Fibroblast of skin of right biceps (primary cell): ENCODE results near the gene NCAPD3.
"Not testable (repeated sequence)": the region's sequence is repeated elsewhere in the genome, so short reads cannot be mapped to it uniquely, and the experiment has no call there.

Experiments used
- DNase-seq: peaks from one replicate; pipeline ENCODE4 v3.0.0-alpha.2; 2013

Gene NCAPD3

GRCh38 chr11:134126217-134126822 is 97.4 kb downstream of the NCAPD3 start:
- peak; percentile 85 for DNase-seq

DNA sequence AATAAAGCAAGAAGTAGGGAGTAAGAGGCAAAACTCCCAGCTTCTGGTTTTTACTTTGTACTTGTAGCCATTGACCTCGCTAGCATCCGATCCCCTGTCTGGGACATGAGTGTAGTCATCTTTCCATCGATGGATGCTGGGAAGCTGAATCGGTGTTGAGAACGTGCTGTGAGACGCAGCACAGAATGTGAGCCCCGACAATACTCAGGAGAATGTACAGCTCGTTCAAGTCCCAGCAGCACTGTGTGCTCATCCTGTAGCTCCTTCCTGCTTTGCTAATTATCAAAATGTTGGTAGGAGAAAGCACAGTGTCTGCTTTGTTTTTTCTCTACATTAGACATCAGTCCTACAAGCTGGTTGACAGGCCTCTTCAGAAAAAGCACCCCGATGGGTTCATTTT is 98.3 kb downstream of the NCAPD3 start:
- DNase-seq: peak; percentile 9

DNA sequence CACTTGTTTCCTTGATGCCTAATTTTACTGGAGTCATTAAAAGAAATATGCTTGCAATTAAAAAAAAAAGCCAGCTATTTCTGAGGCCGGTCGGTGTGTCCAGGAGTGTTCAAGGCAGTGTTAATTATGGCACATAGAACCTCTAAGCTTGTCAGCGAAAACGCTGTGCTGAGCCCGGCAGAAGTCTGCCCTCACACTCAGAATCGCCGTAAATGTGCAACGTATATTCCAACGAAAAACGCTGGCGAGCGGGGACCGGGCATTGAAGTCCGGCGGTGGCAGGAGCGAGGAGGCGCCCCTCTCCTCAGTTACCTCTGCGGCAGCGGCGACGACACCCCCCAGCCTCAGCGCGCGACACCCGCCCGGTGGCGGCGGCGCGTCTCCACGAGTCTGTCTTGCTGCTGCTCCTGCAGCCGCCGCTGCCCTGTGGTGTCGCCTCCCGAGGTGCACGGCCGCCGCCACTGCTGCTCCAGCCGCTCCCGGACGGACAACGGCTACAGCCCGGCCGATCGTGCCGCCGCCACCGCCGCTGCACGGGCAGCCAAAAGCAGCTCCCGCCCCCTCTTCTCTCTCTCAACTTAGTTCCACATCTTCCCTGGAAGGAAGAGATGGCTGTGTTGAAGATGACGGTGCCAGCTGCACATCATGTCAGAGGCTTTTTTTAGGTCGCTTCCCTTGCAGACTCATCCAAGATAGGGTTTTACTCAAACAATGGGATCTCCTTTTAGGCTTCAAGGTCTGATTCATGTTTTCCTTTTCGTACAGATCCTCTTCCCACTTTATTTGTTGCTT is 98.9 kb downstream of the NCAPD3 start:
- peak; percentile 51 for DNase-seq

DNA sequence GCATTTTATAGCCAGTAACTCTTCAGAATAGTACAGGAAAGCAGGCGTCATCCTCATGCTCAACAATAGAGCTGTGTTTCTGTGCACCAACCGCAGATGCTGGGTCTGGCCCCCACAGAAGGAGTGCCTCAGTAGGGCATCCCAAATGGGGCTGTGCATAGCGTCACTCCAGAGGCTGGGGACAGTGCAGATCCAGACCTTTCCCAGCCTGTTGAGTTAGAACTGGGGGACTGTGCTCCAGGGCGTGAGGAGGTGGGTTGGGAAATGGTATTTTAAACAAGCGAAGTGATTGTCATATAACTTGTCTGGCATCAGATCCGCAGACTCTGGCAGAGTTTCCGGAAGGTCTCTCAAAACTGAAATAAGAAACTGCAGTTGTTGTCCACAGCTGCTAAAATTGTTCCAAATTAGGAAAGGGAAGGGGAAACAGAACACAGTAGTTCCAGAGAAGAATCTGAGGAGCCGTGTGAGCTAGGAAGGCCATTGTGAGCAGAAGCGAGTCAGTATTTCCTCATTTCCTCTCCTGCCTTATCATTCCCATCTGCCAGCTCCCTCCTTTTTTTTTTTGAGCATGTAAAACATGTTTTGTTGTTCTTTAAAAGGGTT is 102.7 kb downstream of the NCAPD3 start:
- DNase-seq: peak; percentile 51

- peak; percentile 77 for DNase-seq
Observed at GRCh38 chr11:134120143-134120850, 103.5 kb downstream of the NCAPD3 start.

DNA sequence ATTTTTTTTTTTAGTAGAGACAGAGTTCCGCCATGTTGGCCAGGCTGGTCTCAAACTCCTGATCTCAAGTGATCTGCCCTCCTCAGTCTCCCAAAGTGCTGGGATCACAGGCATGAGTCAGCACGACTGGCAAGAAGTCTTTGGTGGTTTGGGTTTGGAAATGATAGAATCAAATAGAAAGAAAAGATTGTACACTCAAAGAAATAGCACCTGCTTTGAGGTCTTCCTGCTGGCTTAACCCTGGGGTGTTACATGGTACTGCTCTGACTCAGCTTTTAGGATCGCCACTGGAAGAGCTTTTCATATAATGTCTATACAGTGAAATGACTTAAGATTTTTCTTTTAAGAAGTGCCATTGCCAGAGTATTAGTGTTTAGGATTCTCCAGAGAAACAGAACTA is 104.7 kb downstream of the NCAPD3 start:
- peak; percentile 47 for DNase-seq

DNA sequence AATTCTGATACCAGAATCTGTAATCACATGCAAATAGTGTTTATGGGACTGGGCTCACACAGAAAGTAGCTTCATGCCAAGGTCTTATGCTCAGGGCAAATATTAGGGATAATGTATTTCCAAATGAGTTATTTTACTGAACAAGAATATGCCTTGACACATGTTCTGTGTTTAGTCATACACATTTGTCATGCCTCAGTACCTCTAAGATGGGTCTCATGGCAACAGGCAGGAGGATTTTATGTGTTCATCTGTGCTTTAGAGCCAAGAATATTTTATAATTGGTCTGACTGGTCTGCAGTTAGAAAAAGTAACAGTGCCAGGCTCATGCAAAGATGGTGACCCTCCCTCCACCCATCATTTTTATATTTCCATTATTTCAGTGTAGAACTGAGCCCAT is 105.8 kb downstream of the NCAPD3 start:
- DNase-seq: no peak

DNA sequence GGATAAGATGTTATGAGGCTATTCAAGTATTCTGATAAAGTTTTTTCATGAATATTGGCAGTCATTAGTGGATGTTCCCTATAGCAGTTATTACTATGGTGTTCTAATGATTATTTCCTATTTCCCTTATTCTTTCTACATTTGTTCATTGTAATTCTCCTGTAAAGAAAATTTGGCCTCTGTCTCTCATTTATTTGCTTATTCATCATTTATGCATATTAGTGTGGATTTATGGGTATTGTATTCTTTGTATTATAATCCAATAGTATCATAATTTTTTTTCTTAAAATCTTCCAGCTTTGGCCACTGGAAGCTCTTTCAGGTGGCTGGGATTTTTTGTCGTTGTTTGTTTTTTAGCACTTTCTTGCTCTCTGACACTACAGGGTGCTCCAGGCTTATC is 107.6 kb downstream of the NCAPD3 start:
- DNase-seq: no peak

GRCh38 chr11:134113787-134114186 is 110.0 kb downstream of the NCAPD3 start:
- not testable (repeated sequence) for DNase-seq

GRCh38 chr11:134110252-134110815 is 113.4 kb downstream of the NCAPD3 start:
- DNase-seq: no peak
